Mammary epithelial cell (primary cell): Measurements from ENCODE around the gene NAXD.

ENCODE experiments used
- EZH2 ChIP-seq: IDR thresholded peaks from 2 replicates; pipeline ENCODE4 v1.6.1; 2012; ENCODE audit warnings: low read length, inconsistent platforms, borderline replicate concordance
- TF ChIP-seq, protein P1 (sequence below), 2 donors: IDR thresholded peaks in 1 of 2; conservative IDR thresholded peaks in 1 of 2; 2 replicates each; pipeline ENCODE4 v1.5.1; 2011 to 2012; ENCODE audit warnings: inconsistent platforms in 2 of 2, low read length in 2 of 2, mild to moderate bottlenecking in 2 of 2, control low read depth in 1 of 2, low read depth in 1 of 2; ENCODE audit not compliant: insufficient read depth in 1 of 2; ENCODE audit errors: extremely low read depth in 1 of 2

DNA sequence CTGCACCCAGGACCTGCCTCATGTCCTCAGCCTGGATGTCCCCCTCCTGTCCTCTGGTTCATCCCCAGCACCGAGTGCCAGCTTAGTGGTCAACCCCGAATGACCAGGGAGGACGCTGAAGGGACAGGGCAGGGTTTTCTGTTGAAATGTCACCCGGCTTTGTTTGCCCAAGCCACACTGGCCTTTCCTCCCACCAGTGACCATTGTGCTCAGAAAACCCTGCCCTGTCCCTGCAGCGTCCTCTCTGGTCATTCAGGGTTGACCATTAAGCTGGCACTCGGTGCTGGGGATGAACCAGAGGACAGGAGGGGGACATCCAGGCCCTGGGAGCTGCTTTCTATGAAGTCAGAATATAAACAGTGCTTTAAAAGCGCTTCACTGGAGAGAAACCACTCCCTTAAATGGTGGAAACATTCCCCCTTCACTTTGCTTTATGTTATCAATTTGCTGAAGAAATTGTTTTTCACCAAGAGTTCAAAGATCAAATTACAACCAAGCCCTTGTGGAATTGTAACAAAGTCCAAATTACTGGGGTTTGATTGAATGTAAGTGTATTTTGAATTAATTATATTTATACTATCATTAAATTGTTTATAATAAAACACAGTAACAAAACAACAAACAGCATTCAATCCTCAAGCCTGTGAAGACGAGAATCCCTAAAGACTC, 69.2 kb downstream of the NAXD start:
- TF ChIP-seq, protein P1, sequence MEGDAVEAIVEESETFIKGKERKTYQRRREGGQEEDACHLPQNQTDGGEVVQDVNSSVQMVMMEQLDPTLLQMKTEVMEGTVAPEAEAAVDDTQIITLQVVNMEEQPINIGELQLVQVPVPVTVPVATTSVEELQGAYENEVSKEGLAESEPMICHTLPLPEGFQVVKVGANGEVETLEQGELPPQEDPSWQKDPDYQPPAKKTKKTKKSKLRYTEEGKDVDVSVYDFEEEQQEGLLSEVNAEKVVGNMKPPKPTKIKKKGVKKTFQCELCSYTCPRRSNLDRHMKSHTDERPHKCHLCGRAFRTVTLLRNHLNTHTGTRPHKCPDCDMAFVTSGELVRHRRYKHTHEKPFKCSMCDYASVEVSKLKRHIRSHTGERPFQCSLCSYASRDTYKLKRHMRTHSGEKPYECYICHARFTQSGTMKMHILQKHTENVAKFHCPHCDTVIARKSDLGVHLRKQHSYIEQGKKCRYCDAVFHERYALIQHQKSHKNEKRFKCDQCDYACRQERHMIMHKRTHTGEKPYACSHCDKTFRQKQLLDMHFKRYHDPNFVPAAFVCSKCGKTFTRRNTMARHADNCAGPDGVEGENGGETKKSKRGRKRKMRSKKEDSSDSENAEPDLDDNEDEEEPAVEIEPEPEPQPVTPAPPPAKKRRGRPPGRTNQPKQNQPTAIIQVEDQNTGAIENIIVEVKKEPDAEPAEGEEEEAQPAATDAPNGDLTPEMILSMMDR (conservative IDR thresholded peaks at IDR 0.05 in 1 of 2, IDR thresholded peaks at IDR 0.05 in 1 of 2; ENCODE audit: extremely low read depth in 1 of 2, insufficient read depth in 1 of 2, low read depth in 1 of 2, low read length in 2 of 2), result no peak
- TF ChIP-seq EZH2, result no peak
